ENCODE measurements around the gene SPIB.

SPIB gene

GRCh38 chr19:50418176-50419021 lies at the start of gene SPIB:
SPIB (plus strand) TSS chr19:50418938; CDS start chr19:50418963, 25 bp downstream.
- Histone ChIP-seq H3K27ac (ENCODE audit: low read depth, low read length) (no peak within 1 kb of the TSS), H3K4me1 (ENCODE audit: control insufficient read depth, insufficient read depth, low read length) (no peaks in the 10 kb centered on the region), H3K4me3 (ENCODE audit: low read length) (peak within 1 kb of the TSS; percentile 55), H3K36me3 (ENCODE audit: control insufficient read depth, insufficient read depth, low read length) (no peaks in the 10 kb centered on the region), H3K27me3 (ENCODE audit: control insufficient read depth, insufficient read depth, low read length) (peaks cover 17% of the 10 kb centered on the region), H3K9ac (ENCODE audit: low read length) (no peak within 1 kb of the TSS)

DNA sequence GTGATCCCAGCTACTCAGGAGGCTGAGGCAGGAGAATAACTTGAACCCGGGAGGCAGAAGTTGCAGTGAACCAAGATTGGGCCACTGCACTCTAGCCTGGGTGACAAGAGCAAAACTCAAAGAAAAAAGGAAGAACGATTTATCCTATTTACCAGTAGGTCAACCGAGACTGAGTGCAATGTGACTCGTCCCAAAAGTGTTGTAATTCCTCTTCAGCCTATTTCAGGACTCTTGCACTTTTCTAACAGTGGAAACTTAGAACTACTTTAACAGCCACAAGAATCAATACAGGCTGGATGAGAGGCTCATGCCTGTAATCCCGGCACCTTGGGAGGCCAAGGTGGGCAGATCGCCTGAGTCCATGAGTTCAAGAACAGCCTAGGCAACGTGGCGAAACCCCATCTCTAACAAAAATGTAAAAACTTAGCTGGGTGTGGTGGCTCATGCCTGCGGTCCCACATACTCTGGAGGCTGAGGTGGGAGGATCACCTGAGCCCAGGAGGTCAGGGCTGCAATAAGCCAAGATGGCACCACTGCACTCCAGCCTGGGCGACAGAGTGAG lies 46.7 kb upstream of the SPIB start:
- Histone ChIP-seq H3K9ac (ENCODE audit: low read length) (no peak overlapping the region), H3K27me3 (ENCODE audit: control insufficient read depth, insufficient read depth, low read length) (no peaks in the 10 kb centered on the region), H3K27ac (ENCODE audit: low read depth, low read length) (no peak overlapping the region), H3K36me3 (ENCODE audit: control insufficient read depth, insufficient read depth, low read length) (no peaks in the 10 kb centered on the region), H3K4me1 (ENCODE audit: control insufficient read depth, insufficient read depth, low read length) (no peaks in the 10 kb centered on the region), H3K4me3 (ENCODE audit: low read length) (no peak overlapping the region)

- no peaks in the 10 kb centered on the region for H3K4me1 ChIP-seq (ENCODE audit: control insufficient read depth, insufficient read depth, low read length)
- peak within 1 kb of the TSS; percentile 99 for H3K27ac ChIP-seq (ENCODE audit: low read depth, low read length)
- peaks cover 31% of the 10 kb centered on the region for H3K36me3 ChIP-seq (ENCODE audit: control insufficient read depth, insufficient read depth, low read length)
- peak within 1 kb of the TSS; percentile 99 for H3K9ac ChIP-seq (ENCODE audit: low read length)
- no peaks in the 10 kb centered on the region for H3K27me3 ChIP-seq (ENCODE audit: control insufficient read depth, insufficient read depth, low read length)
- H3K4me3 ChIP-seq (ENCODE audit: low read length), result peak within 1 kb of the TSS; percentile 96
Observed at GRCh38 chr19:50376166-50377050, 42.3 kb upstream of the SPIB start, which contains the start of gene NR1H2. NR1H2 (plus strand) TSS chr19:50376457; CDS start chr19:50377606, 1,149 bp downstream.

- Histone ChIP-seq H3K36me3 (ENCODE audit: control insufficient read depth, insufficient read depth, low read length) (peaks cover 36% of the 10 kb centered on the region), H3K4me3 (ENCODE audit: low read length) (peak overlapping the region; percentile 19), H3K27ac (ENCODE audit: low read depth, low read length) (no peak overlapping the region), H3K9ac (ENCODE audit: low read length) (no peak overlapping the region), H3K27me3 (ENCODE audit: control insufficient read depth, insufficient read depth, low read length) (no peaks in the 10 kb centered on the region), H3K4me1 (ENCODE audit: control insufficient read depth, insufficient read depth, low read length) (no peaks in the 10 kb centered on the region)
Observed at GRCh38 chr19:50377051-50377461, 41.7 kb upstream of the SPIB start.

GRCh38 chr19:50377517-50377916 lies 41.2 kb upstream of the SPIB start:
- no peaks in the 10 kb centered on the region for H3K27me3 ChIP-seq (ENCODE audit: control insufficient read depth, insufficient read depth, low read length)
- no peaks in the 10 kb centered on the region for H3K4me1 ChIP-seq (ENCODE audit: control insufficient read depth, insufficient read depth, low read length)
- no peak overlapping the region for H3K27ac ChIP-seq (ENCODE audit: low read depth, low read length)
- H3K9ac ChIP-seq (ENCODE audit: low read length), result no peak overlapping the region
- H3K4me3 ChIP-seq (ENCODE audit: low read length), result no peak overlapping the region
- peaks cover 38% of the 10 kb centered on the region for H3K36me3 ChIP-seq (ENCODE audit: control insufficient read depth, insufficient read depth, low read length)

DNA sequence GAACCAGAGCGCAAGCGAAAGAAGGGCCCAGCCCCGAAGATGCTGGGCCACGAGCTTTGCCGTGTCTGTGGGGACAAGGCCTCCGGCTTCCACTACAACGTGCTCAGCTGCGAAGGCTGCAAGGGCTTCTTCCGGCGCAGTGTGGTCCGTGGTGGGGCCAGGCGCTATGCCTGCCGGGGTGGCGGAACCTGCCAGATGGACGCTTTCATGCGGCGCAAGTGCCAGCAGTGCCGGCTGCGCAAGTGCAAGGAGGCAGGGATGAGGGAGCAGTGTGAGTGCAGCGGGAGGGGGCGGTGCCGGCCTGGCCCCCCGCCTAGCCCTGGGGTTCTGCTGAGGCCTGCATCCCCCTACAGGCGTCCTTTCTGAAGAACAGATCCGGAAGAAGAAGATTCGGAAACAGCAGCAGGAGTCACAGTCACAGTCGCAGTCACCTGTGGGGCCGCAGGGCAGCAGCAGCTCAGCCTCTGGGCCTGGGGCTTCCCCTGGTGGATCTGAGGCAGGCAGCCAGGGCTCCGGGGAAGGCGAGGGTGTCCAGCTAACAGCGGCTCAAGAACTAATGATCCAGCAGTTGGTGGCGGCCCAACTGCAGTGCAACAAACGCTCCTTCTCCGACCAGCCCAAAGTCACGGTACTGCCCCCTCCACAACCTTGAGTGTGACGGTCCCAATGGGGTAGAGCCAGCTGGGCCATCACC lies 40.4 kb upstream of the SPIB start:
- Histone ChIP-seq H3K27me3 (ENCODE audit: control insufficient read depth, insufficient read depth, low read length) (no peaks in the 10 kb centered on the region), H3K4me1 (ENCODE audit: control insufficient read depth, insufficient read depth, low read length) (no peaks in the 10 kb centered on the region), H3K27ac (ENCODE audit: low read depth, low read length) (no peak overlapping the region), H3K9ac (ENCODE audit: low read length) (no peak overlapping the region), H3K4me3 (ENCODE audit: low read length) (no peak overlapping the region), H3K36me3 (ENCODE audit: control insufficient read depth, insufficient read depth, low read length) (peaks cover 40% of the 10 kb centered on the region)

- Histone ChIP-seq H3K27me3 (ENCODE audit: control insufficient read depth, insufficient read depth, low read length) (no peaks in the 10 kb centered on the region), H3K4me3 (ENCODE audit: low read length) (no peak overlapping the region), H3K36me3 (ENCODE audit: control insufficient read depth, insufficient read depth, low read length) (peaks cover 40% of the 10 kb centered on the region), H3K4me1 (ENCODE audit: control insufficient read depth, insufficient read depth, low read length) (no peaks in the 10 kb centered on the region), H3K27ac (ENCODE audit: low read depth, low read length) (no peak overlapping the region), H3K9ac (ENCODE audit: low read length) (no peak overlapping the region)
Observed at GRCh38 chr19:50378863-50379236, 39.9 kb upstream of the SPIB start.

DNA sequence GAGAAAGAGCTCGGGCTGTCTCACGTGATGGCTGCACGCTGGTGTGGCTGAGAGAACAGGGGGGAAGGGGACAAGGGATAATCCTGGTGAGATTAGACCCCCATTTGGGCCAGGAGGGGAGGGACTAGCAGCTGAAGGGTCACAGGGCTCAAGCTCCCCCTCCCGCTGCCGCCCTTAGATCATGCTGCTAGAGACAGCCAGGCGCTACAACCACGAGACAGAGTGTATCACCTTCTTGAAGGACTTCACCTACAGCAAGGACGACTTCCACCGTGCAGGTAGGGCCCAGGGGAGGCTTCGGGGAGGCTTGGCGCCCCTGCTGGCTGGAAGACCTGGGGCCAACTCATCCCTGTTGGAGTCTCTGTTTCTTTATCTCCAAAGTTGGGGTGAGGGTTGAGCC lies 39.1 kb upstream of the SPIB start:
- Histone ChIP-seq H3K36me3 (ENCODE audit: control insufficient read depth, insufficient read depth, low read length) (peaks cover 40% of the 10 kb centered on the region), H3K27me3 (ENCODE audit: control insufficient read depth, insufficient read depth, low read length) (no peaks in the 10 kb centered on the region), H3K4me1 (ENCODE audit: control insufficient read depth, insufficient read depth, low read length) (no peaks in the 10 kb centered on the region), H3K4me3 (ENCODE audit: low read length) (no peak overlapping the region), H3K27ac (ENCODE audit: low read depth, low read length) (no peak overlapping the region), H3K9ac (ENCODE audit: low read length) (no peak overlapping the region)

DNA sequence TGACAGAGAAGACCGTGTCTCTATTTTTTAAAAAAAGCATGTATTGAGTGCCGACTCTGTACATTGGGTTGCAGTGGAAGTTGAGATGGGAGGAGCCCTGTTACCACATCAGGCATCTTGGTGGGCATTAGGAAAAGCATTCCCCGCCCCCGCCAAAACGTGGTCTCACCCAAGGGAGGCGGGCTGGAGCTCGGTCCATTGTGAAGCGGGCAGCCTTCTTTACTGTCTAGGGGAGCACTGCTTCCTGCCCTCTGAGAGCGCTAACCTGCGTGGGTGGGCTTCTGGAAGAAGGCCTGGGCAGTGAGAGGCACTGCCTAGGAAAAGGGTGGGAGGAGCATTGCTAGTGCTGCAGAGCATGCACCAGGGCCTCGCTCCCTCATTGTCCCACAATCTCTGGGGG lies 38.6 kb upstream of the SPIB start:
- Histone ChIP-seq H3K36me3 (ENCODE audit: control insufficient read depth, insufficient read depth, low read length) (peaks cover 40% of the 10 kb centered on the region), H3K27ac (ENCODE audit: low read depth, low read length) (no peak overlapping the region), H3K4me3 (ENCODE audit: low read length) (no peak overlapping the region), H3K4me1 (ENCODE audit: control insufficient read depth, insufficient read depth, low read length) (peaks cover 5% of the 10 kb centered on the region), H3K9ac (ENCODE audit: low read length) (no peak overlapping the region), H3K27me3 (ENCODE audit: control insufficient read depth, insufficient read depth, low read length) (no peaks in the 10 kb centered on the region)

DNA sequence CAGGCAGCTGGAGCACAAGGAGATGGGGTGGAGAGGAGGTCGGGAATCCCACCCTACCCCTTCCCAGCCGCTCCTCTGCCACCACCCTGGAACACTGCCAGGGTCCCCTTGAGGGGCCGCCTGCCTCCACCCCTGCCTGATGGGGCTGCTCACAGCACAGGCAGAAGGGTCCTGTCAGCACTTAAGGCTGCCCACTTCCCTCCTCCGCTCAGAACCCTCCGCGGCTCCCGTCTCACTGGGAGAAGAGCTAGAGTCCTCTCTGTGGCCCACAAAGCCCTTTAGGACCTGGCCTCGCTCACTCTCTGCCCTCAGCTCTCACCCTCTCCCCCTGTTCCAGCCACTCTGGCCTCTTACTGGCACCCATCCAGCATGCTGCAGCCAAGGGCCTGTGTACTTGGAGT lies 38.0 kb upstream of the SPIB start:
- no peak overlapping the region for H3K27ac ChIP-seq (ENCODE audit: low read depth, low read length)
- no peak overlapping the region for H3K9ac ChIP-seq (ENCODE audit: low read length)
- H3K4me3 ChIP-seq (ENCODE audit: low read length), result no peak overlapping the region
- peaks cover 40% of the 10 kb centered on the region for H3K36me3 ChIP-seq (ENCODE audit: control insufficient read depth, insufficient read depth, low read length)
- no peaks in the 10 kb centered on the region for H3K27me3 ChIP-seq (ENCODE audit: control insufficient read depth, insufficient read depth, low read length)
- peaks cover 6% of the 10 kb centered on the region for H3K4me1 ChIP-seq (ENCODE audit: control insufficient read depth, insufficient read depth, low read length)

GRCh38 chr19:50381881-50382729 lies 36.6 kb upstream of the SPIB start:
- Histone ChIP-seq H3K9ac (ENCODE audit: low read length) (no peak overlapping the region), H3K4me3 (ENCODE audit: low read length) (no peak overlapping the region), H3K27me3 (ENCODE audit: control insufficient read depth, insufficient read depth, low read length) (no peaks in the 10 kb centered on the region), H3K4me1 (ENCODE audit: control insufficient read depth, insufficient read depth, low read length) (peaks cover 6% of the 10 kb centered on the region), H3K36me3 (ENCODE audit: control insufficient read depth, insufficient read depth, low read length) (peaks cover 40% of the 10 kb centered on the region), H3K27ac (ENCODE audit: low read depth, low read length) (no peak overlapping the region)

All from rectal smooth muscle tissue (tissue), 1 donor.